Measurements from ENCODE around the gene IL1RAPL1.

IL1RAPL1 gene

GRCh38 chrX:29231800-29232199 is 644.6 kb downstream of the IL1RAPL1 start:
- no peak for TF ChIP-seq JUND (IDR thresholded peaks at IDR 0.05; ENCODE audit: low read depth)
- no peak for DNase-seq (ENCODE audit: low read depth in 1 of 2, low spot score in 1 of 2)
- in situ Hi-C loops (cut with HindIII; ENCODE audit: low pct_unique_long_range_greater_than_20kb, low sequenced_read_pairs), result no loop called here

- DNase-seq (ENCODE audit: low read depth in 1 of 2, low spot score in 1 of 2), result no peak
- TF ChIP-seq JUND (IDR thresholded peaks at IDR 0.05; ENCODE audit: low read depth), result no peak
Measured at GRCh38 chrX:29233592-29234183, 646.4 kb downstream of the IL1RAPL1 start.

GRCh38 chrX:29237972-29238371 is 650.7 kb downstream of the IL1RAPL1 start:
- no peak for DNase-seq (ENCODE audit: low read depth in 1 of 2, low spot score in 1 of 2)
- in situ Hi-C loops (cut with HindIII; ENCODE audit: low pct_unique_long_range_greater_than_20kb, low sequenced_read_pairs), result no loop called here
- TF ChIP-seq JUND (IDR thresholded peaks at IDR 0.05; ENCODE audit: low read depth), result no peak

More at GRCh38 chrX:29233592-29234183, 646.4 kb downstream of the IL1RAPL1 start:
- in situ Hi-C loops (cut with HindIII; ENCODE audit: low pct_unique_long_range_greater_than_20kb, low sequenced_read_pairs), result no loop called here

- no peak for DNase-seq (ENCODE audit: low read depth in 1 of 2, low spot score in 1 of 2)
- no peak for TF ChIP-seq JUND (IDR thresholded peaks at IDR 0.05; ENCODE audit: low read depth)
- in situ Hi-C loops (cut with HindIII; ENCODE audit: low pct_unique_long_range_greater_than_20kb, low sequenced_read_pairs), result no loop called here
Measured at GRCh38 chrX:29241809-29242208, 654.6 kb downstream of the IL1RAPL1 start.

- DNase-seq (ENCODE audit: low read depth in 1 of 2, low spot score in 1 of 2), result no peak
- in situ Hi-C loops (cut with HindIII; ENCODE audit: low pct_unique_long_range_greater_than_20kb, low sequenced_read_pairs), result no loop called here
- TF ChIP-seq JUND (IDR thresholded peaks at IDR 0.05; ENCODE audit: low read depth), result no peak
Measured at GRCh38 chrX:29242856-29243255, 655.6 kb downstream of the IL1RAPL1 start.

GRCh38 chrX:29243942-29244341 is 656.7 kb downstream of the IL1RAPL1 start:
- in situ Hi-C loops (cut with HindIII; ENCODE audit: low pct_unique_long_range_greater_than_20kb, low sequenced_read_pairs), result no loop called here
- no peak for DNase-seq (ENCODE audit: low read depth in 1 of 2, low spot score in 1 of 2)
- TF ChIP-seq JUND (IDR thresholded peaks at IDR 0.05; ENCODE audit: low read depth), result no peak

GRCh38 chrX:29254515-29254914 is 667.3 kb downstream of the IL1RAPL1 start:
- no peak for TF ChIP-seq JUND (IDR thresholded peaks at IDR 0.05; ENCODE audit: low read depth)
- in situ Hi-C loops (cut with HindIII; ENCODE audit: low pct_unique_long_range_greater_than_20kb, low sequenced_read_pairs), result no loop called here
- no peak for DNase-seq (ENCODE audit: low read depth in 1 of 2, low spot score in 1 of 2)

- DNase-seq (ENCODE audit: low read depth in 1 of 2, low spot score in 1 of 2), result no peak
- TF ChIP-seq JUND (IDR thresholded peaks at IDR 0.05; ENCODE audit: low read depth), result no peak
- in situ Hi-C loops (cut with HindIII; ENCODE audit: low pct_unique_long_range_greater_than_20kb, low sequenced_read_pairs), result no loop called here
Measured at GRCh38 chrX:29257521-29257920, 670.3 kb downstream of the IL1RAPL1 start.

- in situ Hi-C loops (cut with HindIII; ENCODE audit: low pct_unique_long_range_greater_than_20kb, low sequenced_read_pairs), result no loop called here
- no peak for DNase-seq (ENCODE audit: low read depth in 1 of 2, low spot score in 1 of 2)
- TF ChIP-seq JUND (IDR thresholded peaks at IDR 0.05; ENCODE audit: low read depth), result no peak
Measured at GRCh38 chrX:29269390-29269789, 682.1 kb downstream of the IL1RAPL1 start.

- TF ChIP-seq JUND (IDR thresholded peaks at IDR 0.05; ENCODE audit: low read depth), result no peak
- DNase-seq (ENCODE audit: low read depth in 1 of 2, low spot score in 1 of 2), result no peak
- in situ Hi-C loops (cut with HindIII; ENCODE audit: low pct_unique_long_range_greater_than_20kb, low sequenced_read_pairs), result no loop called here
Measured at GRCh38 chrX:29274517-29274916, 687.3 kb downstream of the IL1RAPL1 start.

GRCh38 chrX:29275928-29276327 is 688.7 kb downstream of the IL1RAPL1 start:
- no peak for DNase-seq (ENCODE audit: low read depth in 1 of 2, low spot score in 1 of 2)
- TF ChIP-seq JUND (IDR thresholded peaks at IDR 0.05; ENCODE audit: low read depth), result no peak
- in situ Hi-C loops (cut with HindIII; ENCODE audit: low pct_unique_long_range_greater_than_20kb, low sequenced_read_pairs), result no loop called here

- TF ChIP-seq JUND (IDR thresholded peaks at IDR 0.05; ENCODE audit: low read depth), result no peak
- DNase-seq (ENCODE audit: low read depth in 1 of 2, low spot score in 1 of 2), result no peak
- in situ Hi-C loops (cut with HindIII; ENCODE audit: low pct_unique_long_range_greater_than_20kb, low sequenced_read_pairs), result no loop called here
Measured at GRCh38 chrX:29281078-29281742, 694.0 kb downstream of the IL1RAPL1 start.

GRCh38 chrX:29285664-29286063 is 698.4 kb downstream of the IL1RAPL1 start:
- in situ Hi-C loops (cut with HindIII; ENCODE audit: low pct_unique_long_range_greater_than_20kb, low sequenced_read_pairs), result no loop called here
- no peak for DNase-seq (ENCODE audit: low read depth in 1 of 2, low spot score in 1 of 2)
- TF ChIP-seq JUND (IDR thresholded peaks at IDR 0.05; ENCODE audit: low read depth), result no peak

All from T47D (cell line).